ENCODE measurements around the gene DQX1.

The DQX1 gene

GRCh38 chr2:74502720-74503505 lies 23.1 kb downstream of the DQX1 start:
- TF ChIP-seq TAF1 (IDR thresholded peaks at IDR 0.05; ENCODE audit: borderline replicate concordance, insufficient read depth, low read length): no peak
- no peak for TF ChIP-seq SIN3A (IDR thresholded peaks at IDR 0.05; ENCODE audit: borderline replicate concordance, insufficient read depth, low read length)
- TF ChIP-seq FOXP2 (optimal IDR thresholded peaks at IDR 0.05; ENCODE audit: borderline replicate concordance, extremely low read depth, extremely low read length, insufficient read depth): no peak
- TF ChIP-seq REST (IDR thresholded peaks at IDR 0.05; ENCODE audit: insufficient read depth in 1 of 2, low read depth in 2 of 2, low read length in 2 of 2): no peak
- TF ChIP-seq POLR2AphosphoS5 (IDR thresholded peaks at IDR 0.05; ENCODE audit: low read depth, low read length): no peak

- TF ChIP-seq POLR2AphosphoS5 (IDR thresholded peaks at IDR 0.05; ENCODE audit: low read depth, low read length) (no peak), TAF1 (IDR thresholded peaks at IDR 0.05; ENCODE audit: borderline replicate concordance, insufficient read depth, low read length) (no peak), SIN3A (IDR thresholded peaks at IDR 0.05; ENCODE audit: borderline replicate concordance, insufficient read depth, low read length) (no peak), REST (IDR thresholded peaks at IDR 0.05; ENCODE audit: insufficient read depth in 1 of 2, low read depth in 2 of 2, low read length in 2 of 2) (no peak), FOXP2 (optimal IDR thresholded peaks at IDR 0.05; ENCODE audit: borderline replicate concordance, extremely low read depth, extremely low read length, insufficient read depth) (no peak)
These were observed 23.8 kb downstream of the DQX1 start for GRCh38 chr2:74502147-74502719.

GRCh38 chr2:74501335-74502071 lies 24.5 kb downstream of the DQX1 start:
- TF ChIP-seq REST (IDR thresholded peaks at IDR 0.05; ENCODE audit: insufficient read depth in 1 of 2, low read depth in 2 of 2, low read length in 2 of 2) (peak; percentile 18 to 75; a peak in 2 of 4 replicates), POLR2AphosphoS5 (IDR thresholded peaks at IDR 0.05; ENCODE audit: low read depth, low read length) (no peak)

GRCh38 chr2:74500578-74500946 lies 25.5 kb downstream of the DQX1 start:
- TF ChIP-seq FOXP2 (optimal IDR thresholded peaks at IDR 0.05; ENCODE audit: borderline replicate concordance, extremely low read depth, extremely low read length, insufficient read depth): no peak
- no peak for TF ChIP-seq SIN3A (IDR thresholded peaks at IDR 0.05; ENCODE audit: borderline replicate concordance, insufficient read depth, low read length)
- TF ChIP-seq POLR2AphosphoS5 (IDR thresholded peaks at IDR 0.05; ENCODE audit: low read depth, low read length): no peak
- no peak for TF ChIP-seq REST (IDR thresholded peaks at IDR 0.05; ENCODE audit: insufficient read depth in 1 of 2, low read depth in 2 of 2, low read length in 2 of 2)

All from PFSK-1 (cell line).